HG02763 (cell line): ENCODE measurements around the gene DUSP19.
"Not testable (repeated sequence)": the region's sequence is repeated elsewhere in the genome, so short reads cannot be mapped to it uniquely, and the experiment has no call there.

ENCODE experiments used
- ATAC-seq: cut with Tn5 transposase; IDR thresholded peaks from one replicate; pipeline ENCODE4 v1.9.1; 2021; ENCODE audit warnings: mild to moderate bottlenecking, moderate library complexity; ENCODE audit not compliant: unreplicated experiment

The DUSP19 gene, protein sequence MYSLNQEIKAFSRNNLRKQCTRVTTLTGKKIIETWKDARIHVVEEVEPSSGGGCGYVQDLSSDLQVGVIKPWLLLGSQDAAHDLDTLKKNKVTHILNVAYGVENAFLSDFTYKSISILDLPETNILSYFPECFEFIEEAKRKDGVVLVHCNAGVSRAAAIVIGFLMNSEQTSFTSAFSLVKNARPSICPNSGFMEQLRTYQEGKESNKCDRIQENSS

DNA sequence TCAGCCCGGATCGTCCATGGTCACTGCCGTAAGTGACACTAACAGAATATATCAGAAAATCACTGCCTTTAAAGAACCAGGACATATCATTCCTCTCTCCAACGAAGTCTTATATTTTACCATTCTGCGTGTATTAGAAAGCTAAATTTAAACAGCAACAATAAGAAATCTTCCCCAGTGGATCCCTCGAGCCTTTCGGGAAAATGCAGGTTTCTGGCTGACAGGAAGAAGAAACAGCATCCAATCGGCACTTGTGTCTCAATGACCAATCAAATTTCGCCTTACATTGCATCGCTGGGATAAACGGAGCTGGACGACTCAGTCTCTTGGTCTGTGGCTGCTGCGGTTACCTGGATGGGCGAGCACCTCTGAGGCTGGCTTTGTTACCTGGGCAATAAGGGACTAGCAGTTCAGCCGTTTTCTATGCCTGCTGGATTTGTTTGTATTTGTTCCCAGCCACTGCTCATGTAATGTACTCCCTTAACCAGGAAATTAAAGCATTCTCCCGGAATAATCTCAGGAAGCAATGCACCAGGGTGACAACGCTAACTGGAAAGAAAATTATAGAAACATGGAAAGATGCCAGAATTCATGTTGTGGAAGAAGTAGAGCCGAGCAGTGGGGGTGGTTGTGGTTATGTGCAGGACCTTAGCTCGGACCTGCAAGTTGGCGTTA lies at the start of gene DUSP19:
TSS of gene DUSP19 (plus strand) at position 284 of the 675 bp plus-strand sequence. CDS start at position 471, 187 bp downstream.
- ATAC-seq = peak; percentile 89

DNA sequence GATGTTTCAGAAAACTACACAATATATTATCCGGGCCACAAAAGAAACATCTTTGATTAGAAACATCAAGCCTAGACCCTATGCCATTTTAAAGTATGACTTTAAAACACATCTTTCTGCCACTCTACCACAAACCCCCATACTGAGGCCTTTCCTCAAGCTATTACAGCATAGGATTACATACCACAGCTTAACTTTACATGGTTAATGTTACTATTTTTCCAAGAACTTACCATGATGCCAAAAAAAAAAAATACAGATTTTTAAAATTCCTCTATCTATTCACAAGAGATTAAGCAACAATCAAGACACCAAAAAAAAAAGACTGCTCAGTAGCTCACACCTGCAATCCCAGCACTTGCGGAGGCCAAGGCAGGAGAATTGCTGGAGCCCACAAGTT lies 49.3 kb upstream of the DUSP19 start:
- no peak for ATAC-seq

DNA sequence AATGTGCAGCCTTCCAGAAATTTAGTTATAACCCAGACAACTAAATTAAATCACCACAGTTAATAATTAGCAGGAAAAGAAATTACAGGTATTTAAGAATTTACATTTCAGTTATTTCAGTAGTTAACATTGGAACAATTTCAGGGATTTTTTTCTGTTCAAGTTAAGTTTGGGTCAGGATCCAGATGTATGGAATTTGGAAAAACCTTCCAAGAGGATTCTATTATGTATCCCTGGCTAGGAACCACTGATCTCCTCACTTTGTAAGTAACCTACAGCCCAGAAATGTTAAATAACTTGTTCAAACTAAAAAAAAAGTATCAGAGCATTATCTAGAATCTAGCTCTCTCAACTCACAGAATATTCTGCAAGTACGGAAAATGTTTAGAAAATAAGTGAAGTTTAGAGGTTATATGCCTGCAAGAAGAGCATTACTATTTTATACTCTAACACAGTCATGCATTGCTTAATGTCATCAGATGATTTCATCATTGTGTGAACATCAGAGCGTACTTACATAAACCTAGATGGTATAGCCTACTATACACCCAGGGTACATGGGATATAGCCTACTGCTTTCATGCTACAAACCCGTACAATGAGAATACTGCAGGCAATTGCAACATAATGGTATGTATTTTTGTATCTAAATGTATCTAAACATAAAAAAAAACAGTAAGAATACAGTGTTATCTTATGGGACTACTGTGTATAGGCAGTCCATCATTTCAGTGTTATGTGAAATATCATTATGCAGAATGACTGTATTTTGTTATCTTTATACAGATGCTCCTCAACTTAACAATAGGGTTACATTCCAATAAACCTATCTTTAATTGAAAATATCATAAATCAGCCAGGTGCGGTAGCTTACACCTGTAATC lies 46.4 kb upstream of the DUSP19 start:
- no peak for ATAC-seq

DNA sequence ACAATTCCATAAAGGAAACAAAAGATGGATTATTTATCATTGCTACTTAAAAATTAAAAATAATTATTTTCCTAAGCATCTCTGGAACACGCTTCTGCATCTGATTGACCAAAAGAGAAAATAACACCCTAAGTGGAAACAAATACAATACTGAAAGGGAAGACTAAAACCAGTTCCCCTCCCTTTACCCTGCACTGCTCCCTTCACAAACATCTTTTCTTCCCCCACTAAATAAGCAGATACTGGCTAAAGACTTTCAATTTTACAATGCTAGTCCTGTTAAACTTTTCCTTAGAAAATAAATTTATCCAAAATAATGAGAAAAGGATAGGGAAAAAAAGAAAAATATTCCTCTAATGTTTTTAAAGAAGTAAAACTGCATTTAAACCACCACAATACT lies 44.6 kb upstream of the DUSP19 start:
- no peak for ATAC-seq

DNA sequence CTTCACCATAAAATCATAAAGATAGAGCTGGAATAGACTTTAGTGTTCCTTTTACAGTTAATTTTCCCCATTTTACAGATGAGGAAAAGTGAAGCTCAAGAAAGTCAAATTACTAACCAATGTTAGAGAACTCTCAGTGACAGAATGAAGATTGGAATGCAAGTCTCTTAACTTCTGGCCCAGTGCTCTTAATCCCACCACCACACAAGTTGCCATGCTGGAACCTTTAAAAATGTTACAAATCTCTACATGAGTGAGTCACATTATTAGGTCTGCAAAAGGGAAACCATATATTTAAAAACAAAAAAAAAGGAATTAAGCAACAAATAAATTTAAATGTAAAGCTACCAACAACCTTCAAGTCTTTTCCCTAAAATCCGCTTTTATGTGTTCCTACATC lies 43.7 kb upstream of the DUSP19 start:
- no peak for ATAC-seq

DNA sequence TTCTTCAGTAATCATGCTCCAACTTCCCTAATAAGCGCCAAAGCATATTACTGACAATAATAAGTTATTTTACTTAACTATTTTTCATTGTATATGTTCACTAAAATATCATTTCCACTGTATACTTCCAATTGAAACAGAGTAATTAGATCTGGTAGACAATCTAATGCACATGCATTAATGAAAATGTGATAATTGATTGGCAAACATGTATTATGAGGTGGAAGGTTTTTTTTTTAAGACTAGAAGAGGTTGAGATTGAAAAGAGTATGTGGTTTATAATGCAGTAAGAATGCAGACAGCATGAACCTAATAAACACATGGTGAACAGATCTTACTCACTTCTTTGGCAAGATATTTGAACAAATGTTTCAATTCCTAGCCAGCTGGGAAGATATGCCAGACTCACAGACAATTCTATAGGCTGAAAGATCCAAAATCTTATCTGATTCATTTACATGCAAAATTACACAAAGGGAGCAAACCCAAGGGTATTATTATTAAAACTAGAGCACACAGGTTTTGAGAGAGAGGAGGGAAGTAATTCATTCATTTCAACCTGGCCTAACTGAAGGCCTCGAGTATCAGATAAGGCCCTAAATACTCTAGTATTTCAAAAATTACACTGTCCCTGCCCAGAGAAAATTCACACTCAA lies 43.1 kb upstream of the DUSP19 start:
- ATAC-seq = no peak

DNA sequence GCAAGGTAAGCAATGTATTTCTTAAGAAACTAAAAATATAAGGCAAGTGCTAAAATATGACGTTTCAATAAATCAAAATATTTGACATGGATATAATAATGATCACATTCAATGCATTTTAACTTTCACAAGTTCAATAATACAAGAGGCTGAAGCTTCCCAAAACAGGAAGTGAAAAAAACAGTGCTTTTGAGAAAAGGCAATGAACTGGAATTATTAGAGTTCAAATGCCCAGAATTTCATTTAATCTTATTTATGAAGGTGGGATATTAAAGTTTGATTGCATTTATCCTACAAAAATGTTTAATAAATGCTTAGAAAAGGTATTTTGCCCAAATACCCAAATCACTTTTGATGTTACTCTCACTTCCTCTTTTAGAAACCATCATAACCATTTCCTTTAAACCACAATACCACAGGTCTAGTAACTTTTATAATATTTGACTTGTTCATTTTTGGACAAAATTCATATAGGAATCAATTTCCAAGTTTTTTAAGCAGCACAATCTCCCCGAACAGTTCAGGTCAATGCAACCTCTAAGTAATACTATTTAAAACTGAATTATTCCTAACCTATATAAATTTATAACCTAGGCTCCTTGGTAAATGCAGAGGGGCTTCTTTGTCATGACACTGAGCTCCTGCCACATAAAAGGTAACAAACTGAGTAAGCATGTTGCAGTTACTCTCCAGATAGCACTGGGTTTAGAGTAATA lies 42.4 kb upstream of the DUSP19 start:
- ATAC-seq = peak; percentile 42

DNA sequence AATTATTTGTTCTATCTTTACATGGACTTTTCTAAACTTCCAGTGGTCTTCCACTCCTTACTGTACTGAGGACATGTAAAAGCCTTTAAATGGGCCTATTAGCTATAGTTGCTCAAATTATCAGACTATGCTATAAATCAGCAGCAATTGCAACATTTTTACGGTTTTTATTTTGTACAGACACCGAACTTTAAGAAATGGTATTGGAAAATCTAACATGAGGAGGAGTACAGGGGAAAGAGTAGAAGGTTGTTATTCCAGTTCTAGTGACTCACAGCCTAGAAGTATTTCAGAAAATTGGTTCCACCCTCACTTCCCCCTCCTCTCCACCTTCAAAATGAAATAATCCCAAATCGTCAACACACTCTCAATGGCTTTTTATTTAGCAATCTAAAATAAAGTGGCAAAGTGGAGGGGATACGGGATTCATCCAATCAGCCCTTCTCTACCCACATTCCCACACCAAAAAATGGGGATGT lies 41.4 kb upstream of the DUSP19 start:
- ATAC-seq = no peak

DNA sequence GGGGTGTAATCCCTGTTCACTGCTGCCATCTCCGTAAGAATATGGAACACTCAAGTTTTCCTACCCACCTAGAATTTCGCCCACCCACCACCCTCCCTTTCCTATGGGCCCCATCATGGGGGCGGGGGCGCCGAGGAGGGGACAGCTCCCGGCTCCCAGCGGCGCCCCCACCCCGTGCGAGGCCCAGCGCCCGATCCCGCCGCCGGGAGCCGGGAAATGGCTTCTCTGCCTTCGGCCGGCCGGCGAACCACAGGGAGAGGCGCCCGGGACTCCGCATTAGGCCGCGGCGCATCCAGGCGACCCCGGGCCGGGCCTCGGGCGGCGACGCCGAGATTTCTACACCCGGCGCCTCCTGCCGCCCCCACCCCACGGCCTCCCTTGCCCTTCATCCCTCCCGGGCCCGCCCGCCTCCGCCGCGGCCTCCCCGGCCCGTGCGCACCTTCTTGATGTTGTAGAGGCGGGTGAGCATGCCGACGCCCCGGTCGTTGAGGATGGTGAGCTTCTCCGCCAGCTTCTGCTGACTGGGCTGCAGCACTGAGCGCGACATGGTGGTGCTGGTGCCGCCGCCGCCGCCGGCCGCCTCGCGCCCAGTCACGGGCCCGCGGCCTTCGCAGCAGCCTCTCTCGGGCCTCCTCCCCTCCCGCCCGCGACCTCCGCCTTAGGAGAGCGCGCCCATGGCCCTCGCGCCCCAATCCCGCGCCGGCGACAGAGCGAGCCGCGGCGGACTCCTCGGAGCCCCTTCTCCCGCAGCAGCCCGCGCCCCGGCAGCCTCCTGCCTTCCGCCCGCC lies 40.8 kb upstream of the DUSP19 start:
- peak; percentile 42 for ATAC-seq

DNA sequence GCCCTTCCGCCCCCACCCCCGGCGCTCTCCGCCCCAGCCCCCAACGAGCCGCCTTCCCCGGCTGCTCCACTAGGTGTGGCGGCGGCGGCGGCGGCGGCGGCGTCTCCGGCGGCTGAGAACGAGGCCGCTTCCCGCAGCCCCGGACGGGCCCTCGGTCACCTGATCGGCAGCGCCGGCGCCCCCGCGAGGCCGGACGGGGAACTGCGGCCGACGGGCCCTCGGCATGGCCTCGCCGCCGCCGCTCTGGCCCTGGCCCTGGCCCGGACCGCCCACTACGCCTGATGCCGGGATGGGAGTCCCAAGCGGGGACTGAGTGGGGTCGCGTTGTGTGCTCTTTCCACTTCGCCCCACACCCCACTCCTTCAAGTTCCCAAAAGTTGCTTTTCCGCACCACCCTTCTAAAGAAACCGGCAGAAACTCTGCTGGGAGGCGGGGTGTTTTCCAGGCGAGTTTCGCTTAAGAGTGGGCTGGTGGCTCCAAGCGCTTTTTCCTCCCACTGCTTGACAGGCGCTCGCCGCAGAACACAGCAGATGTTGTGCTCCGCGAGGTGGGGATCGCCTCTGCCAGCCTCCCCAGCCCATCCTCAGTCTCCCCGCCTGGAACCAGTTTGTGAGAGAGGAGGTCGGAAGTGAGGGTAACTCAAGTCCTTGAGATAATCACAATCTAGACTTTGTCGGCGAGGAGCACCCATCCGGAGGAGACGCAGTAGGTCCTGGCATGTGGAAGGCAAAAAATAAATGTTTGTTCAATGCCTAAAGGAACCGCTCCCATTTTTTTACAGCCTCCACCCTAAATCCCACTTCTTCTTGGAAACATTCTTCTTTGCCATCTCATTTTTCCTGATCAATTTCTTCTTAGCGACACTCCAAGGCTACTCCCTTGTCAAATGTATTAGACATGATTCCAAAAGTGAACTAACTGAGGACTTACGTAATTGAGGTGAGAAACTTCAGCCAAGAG lies 39.9 kb upstream of the DUSP19 start, which contains the start of gene NCKAP1:
TSS of gene NCKAP1 (minus strand) at position 117 of the 960 bp plus-strand sequence. CDS start 358 bp downstream, outside the sequence.
- ATAC-seq = peak; percentile 84

DNA sequence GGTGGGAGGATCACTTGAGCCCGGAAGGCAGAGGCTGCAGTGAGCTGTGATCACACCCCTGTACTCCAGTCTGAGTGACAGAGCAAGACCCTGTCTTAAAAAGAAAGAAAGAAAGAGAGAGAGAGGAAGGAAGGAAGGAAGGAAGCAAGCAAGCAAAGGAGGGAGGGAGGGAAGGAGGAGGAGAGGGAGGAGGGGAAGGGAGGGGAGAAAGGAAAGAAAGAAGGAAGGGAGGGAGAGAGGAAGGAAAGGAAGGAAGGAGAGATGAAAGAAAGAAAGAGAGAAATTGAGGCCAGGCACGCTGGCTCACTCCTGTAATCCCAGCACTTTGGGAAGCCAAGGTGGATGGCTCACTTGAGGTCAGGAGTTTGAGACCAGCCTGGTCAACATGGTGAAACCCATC lies 37.9 kb upstream of the DUSP19 start:
- no peak for ATAC-seq

DNA sequence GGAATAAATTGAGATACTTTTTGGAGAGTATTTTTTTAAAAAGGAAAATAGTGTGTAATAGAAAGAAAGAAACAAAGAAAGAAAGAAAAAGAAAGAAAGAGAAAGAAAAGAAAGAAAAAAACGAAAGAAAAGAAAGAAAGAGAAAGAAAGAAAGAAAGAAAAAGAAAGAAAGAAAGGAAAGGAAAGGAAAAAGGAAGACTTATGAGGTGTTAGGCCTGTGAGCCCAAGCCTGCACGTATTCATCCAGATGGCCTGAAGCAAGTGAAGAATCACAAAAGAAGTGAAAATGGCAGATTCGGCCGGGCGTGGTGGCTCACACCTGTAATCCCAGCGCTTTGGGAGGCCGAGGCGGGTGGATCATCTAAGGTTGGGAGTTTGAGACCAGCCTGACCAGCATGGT lies 35.0 kb upstream of the DUSP19 start:
- not testable (repeated sequence) for ATAC-seq

DNA sequence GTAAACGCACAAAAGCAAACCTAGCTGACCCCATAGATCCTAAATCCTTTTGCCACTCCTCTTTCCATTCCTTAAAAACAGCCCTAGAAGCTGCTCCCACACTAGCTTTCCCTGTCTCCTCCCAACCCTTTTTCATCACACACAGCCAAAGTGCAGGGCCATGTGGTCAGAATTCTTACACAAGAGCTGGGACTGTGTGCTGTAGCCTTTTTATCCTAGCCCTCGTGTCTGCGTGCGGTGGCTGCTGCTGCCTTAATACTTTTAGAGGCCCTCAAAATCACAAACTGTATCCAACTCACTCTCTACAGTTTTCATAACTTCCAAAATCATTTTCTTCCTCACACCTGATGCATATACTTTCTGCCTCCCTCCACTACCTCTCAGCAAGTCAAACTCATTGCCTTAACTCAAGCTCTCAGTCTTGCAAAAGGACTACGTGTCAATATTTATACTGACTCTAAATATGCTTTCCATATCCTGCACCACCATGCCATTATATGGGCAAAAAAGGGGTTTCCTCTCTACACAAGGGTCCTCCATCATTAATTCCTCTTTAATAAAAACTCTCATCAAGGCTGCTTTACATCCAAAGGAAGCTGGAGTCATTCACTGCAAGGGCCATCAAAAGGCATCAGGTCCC lies 30.9 kb upstream of the DUSP19 start:
- not testable (repeated sequence) for ATAC-seq

DNA sequence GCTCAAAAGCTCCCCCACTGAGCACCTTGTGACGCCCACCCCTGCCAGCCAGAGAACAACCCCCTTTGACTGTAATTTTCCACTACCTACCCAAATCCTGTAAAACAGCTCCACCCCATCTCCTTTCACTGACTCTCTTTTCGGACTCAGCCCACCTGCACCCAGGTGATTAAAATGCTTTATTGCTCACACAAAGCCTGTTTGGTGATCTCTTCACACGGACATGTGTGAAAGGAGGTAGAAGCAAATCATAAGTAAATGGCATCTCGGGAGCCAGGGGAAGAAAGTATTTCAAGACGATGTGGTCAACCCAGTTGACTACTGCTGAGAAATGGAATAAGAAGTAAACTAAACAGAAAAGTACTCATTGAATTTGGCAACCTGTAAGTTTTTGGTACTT lies 29.1 kb upstream of the DUSP19 start:
- ATAC-seq = no peak

DNA sequence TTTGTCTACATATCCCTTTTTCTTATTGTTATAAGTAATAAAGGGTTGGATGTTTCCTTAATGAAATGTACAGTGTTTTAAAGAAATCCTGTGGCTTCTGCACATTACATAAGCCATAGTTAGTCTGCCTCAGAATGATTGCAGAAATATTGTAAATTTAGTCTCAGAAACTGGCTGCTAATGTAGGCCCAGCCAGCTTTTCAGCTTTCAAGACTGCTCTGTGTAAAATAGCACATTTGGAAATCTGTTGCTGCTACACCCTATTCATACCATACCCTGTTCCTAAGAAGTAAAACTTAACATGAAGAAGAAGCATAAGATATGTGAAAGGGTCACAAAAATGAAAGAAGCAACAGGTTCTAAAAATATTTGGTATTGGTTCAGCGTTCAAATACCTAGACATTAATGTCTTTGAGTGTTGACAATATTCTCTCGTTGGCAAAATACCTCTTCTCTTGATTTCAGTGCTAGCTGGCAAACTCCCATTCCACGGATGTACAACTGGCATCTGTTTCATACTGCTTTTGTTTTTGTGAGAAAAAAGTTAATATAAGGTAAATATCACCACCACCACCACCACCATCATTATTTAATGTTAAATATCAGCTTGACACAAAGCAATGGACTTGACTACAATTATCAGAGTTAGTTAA lies 21.1 kb upstream of the DUSP19 start:
- ATAC-seq = peak; percentile 34

DNA sequence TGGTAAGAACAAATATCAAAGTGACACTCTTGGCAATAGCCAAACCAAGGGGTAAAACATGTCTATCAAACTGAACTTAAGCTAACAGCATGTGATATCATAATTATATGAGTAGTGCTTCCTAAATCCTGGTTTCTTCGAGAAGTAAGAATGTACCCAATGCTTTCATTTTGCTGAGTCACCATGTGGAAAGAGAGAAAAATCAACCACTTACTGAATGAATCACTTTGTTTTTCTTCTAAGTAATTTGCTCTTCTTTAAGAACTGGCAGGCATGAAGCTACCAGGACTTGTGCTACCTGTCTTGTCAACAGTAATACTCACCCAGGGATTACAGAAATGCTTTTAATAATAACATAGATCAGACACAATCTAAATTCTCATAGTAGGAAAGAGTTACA lies 19.0 kb upstream of the DUSP19 start:
- no peak for ATAC-seq

DNA sequence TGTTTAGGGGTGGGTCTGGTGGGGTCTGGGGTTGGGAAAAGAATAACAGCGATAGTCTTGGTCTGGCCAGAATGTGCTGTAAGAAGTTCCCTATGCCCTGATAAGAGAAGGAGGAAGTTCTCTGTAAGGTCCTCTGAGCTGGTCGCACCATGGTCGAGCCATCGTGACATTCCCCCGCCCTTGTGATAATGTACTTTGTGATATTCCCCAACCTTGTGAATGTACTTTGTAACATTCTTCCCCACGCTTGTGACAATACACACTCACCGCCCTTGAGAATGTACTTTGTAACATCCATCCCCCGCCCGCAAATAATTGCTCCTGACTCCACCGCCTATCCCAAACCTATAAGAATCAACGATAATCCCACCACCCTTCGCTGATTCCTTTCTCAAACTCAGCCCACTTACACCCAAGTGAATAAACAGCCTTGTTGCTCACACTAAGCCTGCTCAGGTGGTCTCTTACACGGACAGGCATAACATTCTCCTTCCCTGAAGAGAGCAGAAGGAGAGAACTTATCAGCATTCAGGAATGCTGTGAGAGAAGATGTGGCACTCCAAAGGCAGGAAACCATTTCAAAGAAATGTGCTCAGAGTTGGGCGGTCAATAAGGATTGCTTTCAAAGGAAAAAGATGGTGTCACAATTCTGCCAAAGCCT lies 17.8 kb upstream of the DUSP19 start:
- no peak for ATAC-seq
